HG02870 (cell line): ENCODE data around the gene CDSN.

Source experiments
- ATAC-seq: cut with Tn5 transposase; IDR thresholded peaks from one replicate; pipeline ENCODE4 v1.9.1; 2021; ENCODE audit warnings: mild to moderate bottlenecking, moderate library complexity; ENCODE audit not compliant: unreplicated experiment

Gene CDSN

GRCh38 chr6:31118178-31118577, 2.1 kb downstream of the CDSN start:
- ATAC-seq: no peak

GRCh38 chr6:31116661-31117385, 3.4 kb downstream of the CDSN start:
- ATAC-seq: no peak

- no peak for ATAC-seq
Measured at GRCh38 chr6:31115941-31116560, 4.2 kb downstream of the CDSN start.

- ATAC-seq: no peak
Measured at GRCh38 chr6:31114970-31115849, 5.0 kb downstream of the CDSN start.

- ATAC-seq: no peak
Measured at GRCh38 chr6:31114541-31114878, 5.7 kb downstream of the CDSN start, which contains the start of gene PSORS1C1. Gene PSORS1C1, plus strand, starts transcription at chr6:31114800. Its CDS starts 14,833 bp downstream, at chr6:31129633.

- ATAC-seq: no peak
Measured at GRCh38 chr6:31113861-31114540, 6.2 kb downstream of the CDSN start.

GRCh38 chr6:31112478-31112877, 7.8 kb downstream of the CDSN start, which contains the start of gene C6orf15:
Gene C6orf15, minus strand, starts transcription at chr6:31112575. Its CDS starts 20 bp downstream, at chr6:31112555.
- no peak for ATAC-seq

GRCh38 chr6:31111712-31112111, 8.5 kb downstream of the CDSN start:
- ATAC-seq: no peak

GRCh38 chr6:31110825-31111582, 9.2 kb downstream of the CDSN start:
- ATAC-seq: no peak

GRCh38 chr6:31107052-31107451, 13.2 kb downstream of the CDSN start:
- ATAC-seq: no peak

- no peak for ATAC-seq
Measured at GRCh38 chr6:31103136-31103535, 17.1 kb downstream of the CDSN start.

- no peak for ATAC-seq
Measured at GRCh38 chr6:31098449-31098938, 21.8 kb downstream of the CDSN start.

GRCh38 chr6:31096656-31097055, 23.6 kb downstream of the CDSN start:
- ATAC-seq: no peak

GRCh38 chr6:31096215-31096614, 24.0 kb downstream of the CDSN start:
- no peak for ATAC-seq

- ATAC-seq: no peak
Measured at GRCh38 chr6:31094389-31094881, 25.8 kb downstream of the CDSN start.

- ATAC-seq: no peak
Measured at GRCh38 chr6:31092769-31093505, 27.3 kb downstream of the CDSN start.

GRCh38 chr6:31092238-31092637, 28.0 kb downstream of the CDSN start:
- ATAC-seq: no peak

GRCh38 chr6:31091680-31092079, 28.6 kb downstream of the CDSN start:
- no peak for ATAC-seq

- ATAC-seq: no peak
Measured at GRCh38 chr6:31090973-31091364, 29.3 kb downstream of the CDSN start.
